IMR-90 (cell line): ENCODE measurements around the gene LANCL3. TPM values are rescaled to one million over a fixed set of nuclear protein-coding genes. Genes with fewer than 3 reads are reported as not detected.

ENCODE experiments used
- ATAC-seq: fragments of 200-7000 bp; cut with Tn5 transposase; 2 replicates; pipeline ENCODE4 v1.9.1; 2020; ENCODE audit warnings: low read depth, mild to moderate bottlenecking, moderate library complexity
- BruUV-seq: library from RNA; stranded (reverse); fragments of 400-500 nt; replicated peaks from 2 replicates; lab custom pipeline; 2021; lab: Mats Ljungman, UMichigan
- CTCF ChIA-PET: fragments of 300-600 bp; formaldehyde crosslinking; extraction: SDS; loops from one replicate; lab custom pipeline; 2021; ENCODE audit warnings: antibody characterized with exemption; lab: Yijun Ruan, JAX
- POLR2A ChIA-PET: fragments of 300-600 bp; sonication (Branson Sonifier 250); formaldehyde crosslinking; loops from one replicate; lab custom pipeline; 2022; ENCODE audit warnings: antibody characterized with exemption; ENCODE audit not compliant: unreplicated experiment; lab: Charles Lee
- DNase-seq: peaks from one replicate; pipeline ENCODE4 v3.0.0; 2013
- H2AFZ ChIP-seq: replicated peaks from 2 replicates; pipeline ENCODE3; 2013; ENCODE audit warnings: low read length, mild to moderate bottlenecking; ENCODE audit not compliant: poor library complexity
- H2AK5ac ChIP-seq: 2 replicates; pipeline ENCODE4 v1.6.1; 2013; ENCODE audit warnings: low read depth, low read length, inconsistent platforms
- H2AK9ac ChIP-seq: replicated peaks from 2 replicates; pipeline ENCODE3; 2013; ENCODE audit warnings: mild to moderate bottlenecking, low read depth, low read length, moderate library complexity; ENCODE audit not compliant: poor library complexity
- H2BK120ac ChIP-seq: 2 replicates; pipeline ENCODE4 v1.6.1; 2013; ENCODE audit warnings: low read depth, low read length, inconsistent platforms
- H2BK15ac ChIP-seq: 3 replicates; pipeline ENCODE4 v1.6.1; 2013; ENCODE audit warnings: low read depth, low read length, inconsistent platforms
- H2BK20ac ChIP-seq: 2 replicates; pipeline ENCODE4 v1.6.1; 2013; ENCODE audit warnings: low read depth, mild to moderate bottlenecking, inconsistent platforms, low read length, moderate library complexity
- H2BK5ac ChIP-seq: 2 replicates; pipeline ENCODE4 v1.6.1; 2013; ENCODE audit warnings: mild to moderate bottlenecking, low read depth, low read length, inconsistent platforms; ENCODE audit not compliant: poor library complexity, severe bottlenecking
- H3K14ac ChIP-seq: replicated peaks from 2 replicates; pipeline ENCODE4 v1.6.1; 2013; ENCODE audit warnings: low read depth, low read length, inconsistent platforms
- H3K18ac ChIP-seq: 2 replicates; pipeline ENCODE4 v1.6.1; 2013; ENCODE audit warnings: low read depth, low read length, control low read depth
- H3K23ac ChIP-seq: 2 replicates; pipeline ENCODE4 v1.6.1; 2013; ENCODE audit warnings: low read depth, low read length, inconsistent platforms
- H3K27ac ChIP-seq: 2 replicates; pipeline ENCODE4 v1.5.1; 2013; ENCODE audit warnings: mild to moderate bottlenecking, control low read depth, low read length; ENCODE audit not compliant: insufficient read depth
- H3K27me3 ChIP-seq: 2 replicates; pipeline ENCODE4 v1.6.1; 2013; ENCODE audit warnings: low read length; ENCODE audit not compliant: control insufficient read depth, insufficient read depth
- H3K36me3 ChIP-seq: 2 replicates; pipeline ENCODE4 v1.6.1; 2013; ENCODE audit warnings: low read length, mixed read lengths; ENCODE audit not compliant: control insufficient read depth, insufficient read depth
- H3K4ac ChIP-seq: 2 replicates; pipeline ENCODE4 v1.6.1; 2013; ENCODE audit warnings: low read depth, low read length, inconsistent platforms
- H3K4me1 ChIP-seq: 2 replicates; pipeline ENCODE4 v1.6.1; 2013; ENCODE audit warnings: low read length, mixed read lengths; ENCODE audit not compliant: control insufficient read depth, insufficient read depth
- H3K4me2 ChIP-seq: 2 replicates; pipeline ENCODE4 v1.6.1; 2013; ENCODE audit warnings: low read depth, mild to moderate bottlenecking, control low read depth, low read length, moderate library complexity
- H3K4me3 ChIP-seq: 2 replicates; pipeline ENCODE4 v1.5.1; 2013; ENCODE audit warnings: low read depth, mild to moderate bottlenecking, control low read depth, low read length, moderate library complexity; ENCODE audit not compliant: insufficient read depth
- H3K56ac ChIP-seq: 2 replicates; pipeline ENCODE4 v1.6.1; 2013; ENCODE audit warnings: low read length, inconsistent platforms; ENCODE audit not compliant: insufficient read depth; ENCODE audit errors: extremely low read depth
- H3K79me1 ChIP-seq, 2 experiments: 2 replicates each; pipeline ENCODE4 v1.6.1; 2013; ENCODE audit warnings: low read length in 2 of 2, inconsistent platforms in 1 of 2, low read depth in 1 of 2
- H3K9ac ChIP-seq: 2 replicates; pipeline ENCODE4 v1.6.1; 2013; ENCODE audit warnings: low read depth, low read length, control low read depth
- H3K9me1 ChIP-seq: 2 replicates; pipeline ENCODE4 v1.6.1; 2013; ENCODE audit warnings: low read length, inconsistent platforms; ENCODE audit not compliant: insufficient read depth
- H3K9me3 ChIP-seq: 2 replicates; pipeline ENCODE4 v1.6.1; 2013; ENCODE audit warnings: low read length; ENCODE audit not compliant: control insufficient read depth, insufficient read depth
- H4K20me1 ChIP-seq: 2 replicates; pipeline ENCODE4 v1.6.1; 2013; ENCODE audit warnings: low read length, inconsistent platforms; ENCODE audit not compliant: insufficient read depth
- H4K5ac ChIP-seq: 2 replicates; pipeline ENCODE4 v1.6.1; 2013; ENCODE audit warnings: mild to moderate bottlenecking, low read depth, low read length, control low read depth
- H4K8ac ChIP-seq, 2 experiments: 2 replicates each; pipeline ENCODE4 v1.6.1; 2013; ENCODE audit warnings: low read depth in 2 of 2, low read length in 2 of 2, control low read depth in 1 of 2, inconsistent platforms in 1 of 2
- H4K91ac ChIP-seq: 2 replicates; pipeline ENCODE4 v1.6.1; 2013; ENCODE audit warnings: low read depth, low read length, inconsistent platforms; ENCODE audit not compliant: insufficient read depth
- BHLHE40 ChIP-seq: fragments of 150-350 bp; IDR thresholded peaks from 2 replicates; pipeline ENCODE4 v1.6.1; 2016; ENCODE audit warnings: mild to moderate bottlenecking, low read depth, low read length
- CEBPB ChIP-seq: IDR thresholded peaks from 2 replicates; pipeline ENCODE4 v1.6.1; 2012; ENCODE audit warnings: low read depth, low read length, improper control_type of control experiment
- FOS ChIP-seq: fragments of 150-350 bp; IDR thresholded peaks from 2 replicates; pipeline ENCODE4 v1.6.1; 2016; ENCODE audit warnings: low read depth, low read length
- MAZ ChIP-seq: IDR thresholded peaks from 2 replicates; pipeline ENCODE4 v1.6.1; 2012; ENCODE audit warnings: low read depth, mild to moderate bottlenecking, low read length, improper control_type of control experiment, moderate library complexity, borderline replicate concordance
- MXI1 ChIP-seq: IDR thresholded peaks from 2 replicates; pipeline ENCODE4 v1.6.1; 2012; ENCODE audit warnings: low read depth, mild to moderate bottlenecking, low read length, moderate library complexity, borderline replicate concordance
- RAD21 ChIP-seq: IDR thresholded peaks from 2 replicates; pipeline ENCODE4 v1.6.1; 2012; ENCODE audit warnings: low read length, improper control_type of control experiment
- SMC3 ChIP-seq: fragments of 150-350 bp; IDR thresholded peaks from 2 replicates; pipeline ENCODE4 v1.6.1; 2016; ENCODE audit warnings: low read depth, mild to moderate bottlenecking, antibody characterized with exemption, low read length, moderate library complexity
- WGBS, 2 experiments: methylation state at CpG; one replicate each; pipeline versions ENCODE4 v1.1.5 to v1.1.7; 2013; ENCODE audit warnings: missing lambda C conversion rate in 2 of 2; ENCODE audit not compliant: insufficient read length in 1 of 2; ENCODE audit errors: extremely low coverage in 2 of 2; 5-methylcytosine and 5-hydroxymethylcytosine counted together
- dilution Hi-C: fragments of 300-500 bp; cut with HindIII; formaldehyde crosslinking; loops from one replicate; pipeline ENCODE4 v1.14.3; 2018; ENCODE audit warnings: low sequenced_read_pairs; ENCODE audit not compliant: unreplicated experiment
- in situ Hi-C: fragments of 300-500 bp; cut with MboI; formaldehyde crosslinking; loops from 3 replicates; pipeline ENCODE4 v1.14.3; 2019; ENCODE audit warnings: low sequenced_read_pairs, inconsistent platforms, mixed read lengths
- intact Hi-C: fragments of 100-400 bp; cut with micrococcal nuclease; formaldehyde crosslinking; loops from 2 replicates; pipeline ENCODE4 v1.10.0; 2022
- polyA plus RNA-seq, 3 experiments: library from polyadenylated mRNA; depleted of rRNA; stranded (reverse); fragments of >200 nt; gene quantifications; 2 replicates each; pipeline ENCODE4 v1.2.3, GENCODE V29; 2012; ENCODE audit warnings: low replicate concordance in 1 of 3
- total RNA-seq: library from RNA; depleted of rRNA; stranded (reverse); fragments of >200 nt; gene quantifications from 2 replicates; pipeline ENCODE4 v1.2.3, GENCODE V29; 2012
- TF ChIP-seq, protein P1 (sequence below): conservative IDR thresholded peaks from 2 replicates; pipeline ENCODE4 v1.5.1; 2012; ENCODE audit warnings: mild to moderate bottlenecking, low read depth, low read length, improper control_type of control experiment
- TF ChIP-seq, protein P2 (sequence below): fragments of 150-350 bp; IDR thresholded peaks from 2 replicates; pipeline ENCODE4 v1.6.1; 2017; ENCODE audit warnings: mild to moderate bottlenecking, antibody characterized with exemption, low read length, low read depth

Gene LANCL3
- total and polyA plus RNA-seq, 2 of the 4 experiments (the other 2 are of a cell fraction) = not detected

DNA sequence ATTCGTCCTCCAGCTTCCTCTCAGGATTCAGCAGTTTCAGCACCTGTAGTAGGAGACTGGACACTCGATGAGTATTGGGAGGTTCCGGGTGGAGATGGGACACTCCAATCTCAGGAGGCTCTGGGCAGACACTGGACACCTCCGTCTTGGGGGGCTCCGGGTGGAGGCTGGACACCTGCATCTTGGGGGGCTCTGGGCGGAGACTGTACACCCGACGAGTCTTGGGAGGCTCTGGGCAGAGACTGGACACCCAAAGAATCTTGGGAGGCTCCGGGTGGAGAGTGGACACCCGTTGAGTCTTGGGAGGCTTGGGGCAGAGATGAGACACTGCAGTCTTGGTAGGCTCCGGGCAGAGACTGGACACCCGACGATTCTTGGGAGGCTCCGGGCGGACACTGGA is 28.7 kb upstream of the LANCL3 start:
- H4K5ac ChIP-seq = no peak overlapping the region
- in situ Hi-C loops = no loop called here
- no peak overlapping the region for H3K18ac ChIP-seq
- no peaks in the 10 kb centered on the region for H3K4me1 ChIP-seq
- no peaks in the 10 kb centered on the region for H3K9me1 ChIP-seq
- no peak overlapping the region for H2AK5ac ChIP-seq
- no peaks in the 10 kb centered on the region for H3K27me3 ChIP-seq
- H2BK5ac ChIP-seq = no peak overlapping the region
- H4K20me1 ChIP-seq = no peaks in the 10 kb centered on the region
- no peak overlapping the region for H4K91ac ChIP-seq
- peaks cover 6% of the 10 kb centered on the region; the same call in 1 of the 2 replicates for H3K9me3 ChIP-seq
- no peak overlapping the region for H3K9ac ChIP-seq
- H2BK20ac ChIP-seq = no peak overlapping the region
- H2AK9ac ChIP-seq = no peak overlapping the region
- no peak overlapping the region for H2BK15ac ChIP-seq
- ChIA-PET CTCF (no interaction called here), POLR2A (no interaction called here)
- H3K4me2 ChIP-seq = no peak overlapping the region
- H2AFZ ChIP-seq = no peak overlapping the region
- no peak for DNase-seq
- no peak overlapping the region for H3K56ac ChIP-seq
- no peaks in the 10 kb centered on the region for H3K36me3 ChIP-seq
- WGBS, 2 experiments = 87% methylated on average over 3 of the region's 15 CpGs; no CpG with 5 or more reads in 1 of the 2 experiments
- intact Hi-C loops = no loop called here
- no TSS peak for BruUV-seq
- TF ChIP-seq CEBPB (no peak), MXI1 (no peak), BHLHE40 (no peak), SMC3 (no peak), RAD21 (no peak), MAZ (no peak), FOS (no peak)
- TF ChIP-seq, protein P1, sequence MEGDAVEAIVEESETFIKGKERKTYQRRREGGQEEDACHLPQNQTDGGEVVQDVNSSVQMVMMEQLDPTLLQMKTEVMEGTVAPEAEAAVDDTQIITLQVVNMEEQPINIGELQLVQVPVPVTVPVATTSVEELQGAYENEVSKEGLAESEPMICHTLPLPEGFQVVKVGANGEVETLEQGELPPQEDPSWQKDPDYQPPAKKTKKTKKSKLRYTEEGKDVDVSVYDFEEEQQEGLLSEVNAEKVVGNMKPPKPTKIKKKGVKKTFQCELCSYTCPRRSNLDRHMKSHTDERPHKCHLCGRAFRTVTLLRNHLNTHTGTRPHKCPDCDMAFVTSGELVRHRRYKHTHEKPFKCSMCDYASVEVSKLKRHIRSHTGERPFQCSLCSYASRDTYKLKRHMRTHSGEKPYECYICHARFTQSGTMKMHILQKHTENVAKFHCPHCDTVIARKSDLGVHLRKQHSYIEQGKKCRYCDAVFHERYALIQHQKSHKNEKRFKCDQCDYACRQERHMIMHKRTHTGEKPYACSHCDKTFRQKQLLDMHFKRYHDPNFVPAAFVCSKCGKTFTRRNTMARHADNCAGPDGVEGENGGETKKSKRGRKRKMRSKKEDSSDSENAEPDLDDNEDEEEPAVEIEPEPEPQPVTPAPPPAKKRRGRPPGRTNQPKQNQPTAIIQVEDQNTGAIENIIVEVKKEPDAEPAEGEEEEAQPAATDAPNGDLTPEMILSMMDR = no peak
- TF ChIP-seq, protein P2, sequence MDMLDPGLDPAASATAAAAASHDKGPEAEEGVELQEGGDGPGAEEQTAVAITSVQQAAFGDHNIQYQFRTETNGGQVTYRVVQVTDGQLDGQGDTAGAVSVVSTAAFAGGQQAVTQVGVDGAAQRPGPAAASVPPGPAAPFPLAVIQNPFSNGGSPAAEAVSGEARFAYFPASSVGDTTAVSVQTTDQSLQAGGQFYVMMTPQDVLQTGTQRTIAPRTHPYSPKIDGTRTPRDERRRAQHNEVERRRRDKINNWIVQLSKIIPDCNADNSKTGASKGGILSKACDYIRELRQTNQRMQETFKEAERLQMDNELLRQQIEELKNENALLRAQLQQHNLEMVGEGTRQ = no peak
- H4K8ac ChIP-seq = no peak overlapping the region
- no peak for ATAC-seq
- no peak overlapping the region for H2BK120ac ChIP-seq
- no peak overlapping the region for H3K23ac ChIP-seq
- dilution Hi-C loops = no loop called here
- no peak overlapping the region for H3K27ac ChIP-seq
- no peaks in the 10 kb centered on the region for H3K79me1 ChIP-seq
- H3K14ac ChIP-seq = no peak overlapping the region
- H3K4ac ChIP-seq = no peak overlapping the region
- H3K4me3 ChIP-seq = no peak overlapping the region
